Left lung (tissue), 10 donors: ENCODE measurements around the gene DPYD. TPM values are rescaled to one million over a fixed set of nuclear protein-coding genes. Genes with fewer than 3 reads are reported as not detected.

ENCODE experiments used
- ATAC-seq: fragments of 200-7000 bp; cut with Tn5 transposase; one replicate; pipeline ENCODE4 v1.9.1; 2020; ENCODE audit warnings: moderate library complexity
- DNase-seq, 4 donors: peaks; one replicate each; pipeline ENCODE4 v3.0.0-alpha.2; 2013 to 2020
- H3K27ac ChIP-seq, 2 donors: fragments of 200-600 bp; sonication (generic) in 1 of 2; one replicate each; pipeline versions ENCODE4 v1.5.0 to v1.8.0; 2020 to 2021
- H3K27me3 ChIP-seq, 2 donors: fragments of 200-600 bp; sonication (generic) in 1 of 2; one replicate each; pipeline versions ENCODE4 v1.5.0 to v1.8.0; 2020 to 2021
- H3K36me3 ChIP-seq, 2 donors: fragments of 200-600 bp; sonication (generic) in 1 of 2; one replicate each; pipeline versions ENCODE4 v1.5.0 to v1.8.0; 2020 to 2021
- H3K4me1 ChIP-seq, 2 donors: fragments of 200-600 bp; one replicate each; pipeline ENCODE4 v1.8.0; 2021
- H3K4me3 ChIP-seq, 2 donors: fragments of 200-600 bp; sonication (generic) in 1 of 2; one replicate each; pipeline versions ENCODE4 v1.5.0 to v1.8.0; 2020 to 2021; ENCODE audit warnings: mild to moderate bottlenecking in 1 of 2
- H3K9me3 ChIP-seq, 2 donors: fragments of 200-600 bp; sonication (generic) in 1 of 2; one replicate each; pipeline versions ENCODE4 v1.5.0 to v1.8.0; 2020 to 2021
- CTCF ChIP-seq, 2 donors: fragments of 200-600 bp; sonication (generic) in 1 of 2; IDR thresholded peaks; one replicate each; pipeline versions ENCODE4 v1.5.0 to v1.8.0; 2021; ENCODE audit warnings: antibody characterized with exemption in 2 of 2
- intact Hi-C, 2 donors: fragments of 100-400 bp; cut with DNase I; formaldehyde crosslinking; loops; one replicate each; pipeline versions ENCODE4 v1.11.2 to v1.14.2; 2022
- polyA plus RNA-seq, 6 donors: library from polyadenylated mRNA; unstranded; fragments of 120-200 nt; gene quantifications; one replicate each; pipeline ENCODE4 v1.2.1, GENCODE V29; 2013; ENCODE audit not compliant: insufficient read length in 6 of 6
- total RNA-seq, 2 donors: library from RNA; stranded (reverse); fragmentation: NEBNext Ultra II Directional; extraction: Animal tissue kit (Norgen Biotek cat#: 25700); gene quantifications; one replicate each; pipeline ENCODE4 v1.2.1, GENCODE V29; 2021
- donor health status: DM: no; HTN: yes; CAD: no.
- donor health status: DM: no; HTN: no; CAD: no.

DPYD gene
- total and polyA plus RNA-seq, 8 donors, result 21.4 to 106 (median 26.1) TPM

- Histone ChIP-seq H3K36me3 (no peaks in the 10 kb centered on the region), H3K4me1 (no peaks in the 10 kb centered on the region), H3K27me3 (no peaks in the 10 kb centered on the region), H3K4me3 (no peak overlapping the region), H3K9me3 (peaks cover 0 to 16% of the 10 kb centered on the region in 2 donors), H3K27ac (no peak overlapping the region)
- no peak for TF ChIP-seq CTCF (IDR thresholded peaks at IDR 0.05)
- intact Hi-C loops, result no loop called here
- ATAC-seq (no peak), DNase-seq (no peak)
These were observed 280.2 kb downstream of the DPYD start for GRCh38 chr1:97640677-97641076.

GRCh38 chr1:97636941-97637340, 283.9 kb downstream of the DPYD start:
- DNase-seq, result no peak
- H3K27me3 ChIP-seq, result no peaks in the 10 kb centered on the region
- H3K4me3 ChIP-seq, result no peak overlapping the region
- no peak overlapping the region for H3K27ac ChIP-seq
- no peaks in the 10 kb centered on the region for H3K4me1 ChIP-seq
- intact Hi-C loops, result no loop called here
- peaks cover 0 to 3% of the 10 kb centered on the region in 2 donors for H3K36me3 ChIP-seq
- no peaks in the 10 kb centered on the region for H3K9me3 ChIP-seq
- no peak for ATAC-seq
- no peak for TF ChIP-seq CTCF (IDR thresholded peaks at IDR 0.05)

GRCh38 chr1:97634758-97635157, 286.1 kb downstream of the DPYD start:
- Histone ChIP-seq H3K4me1 (peaks cover 0 to 7% of the 10 kb centered on the region in 2 donors), H3K27ac (no peak overlapping the region), H3K4me3 (no peak overlapping the region), H3K9me3 (no peaks in the 10 kb centered on the region), H3K27me3 (no peaks in the 10 kb centered on the region), H3K36me3 (peaks cover 0 to 3% of the 10 kb centered on the region in 2 donors)
- intact Hi-C loops, result no loop called here
- ATAC-seq (no peak), DNase-seq (no peak)
- TF ChIP-seq CTCF (IDR thresholded peaks at IDR 0.05), result no peak

GRCh38 chr1:97632776-97633175, 288.1 kb downstream of the DPYD start:
- Histone ChIP-seq H3K36me3 (peaks cover 0 to 3% of the 10 kb centered on the region in 2 donors), H3K27ac (no peak overlapping the region), H3K9me3 (no peaks in the 10 kb centered on the region), H3K4me3 (no peak overlapping the region), H3K4me1 (peaks cover 0 to 7% of the 10 kb centered on the region in 2 donors), H3K27me3 (no peaks in the 10 kb centered on the region)
- TF ChIP-seq CTCF (IDR thresholded peaks at IDR 0.05), result no peak
- no peak for ATAC-seq
- intact Hi-C loops, result no loop called here
- DNase-seq, result no peak

- Histone ChIP-seq H3K4me1 (peaks cover 0 to 7% of the 10 kb centered on the region in 2 donors), H3K4me3 (no peak overlapping the region), H3K27me3 (no peaks in the 10 kb centered on the region), H3K27ac (no peak overlapping the region), H3K9me3 (no peaks in the 10 kb centered on the region), H3K36me3 (peaks cover 0 to 3% of the 10 kb centered on the region in 2 donors)
- DNase-seq (peak in 1 of 4 donors; percentile 11), ATAC-seq (no peak)
- intact Hi-C loops, result no loop called here
- TF ChIP-seq CTCF (IDR thresholded peaks at IDR 0.05), result no peak
These were observed 288.8 kb downstream of the DPYD start for GRCh38 chr1:97632075-97632474.
